HG02642 (cell line): ENCODE results near the gene NINJ1.

Experiments
- ATAC-seq: cut with Tn5 transposase; IDR thresholded peaks from one replicate; pipeline ENCODE4 v1.9.1; 2021; ENCODE audit warnings: mild to moderate bottlenecking; ENCODE audit not compliant: unreplicated experiment, poor library complexity

NINJ1 gene

DNA sequence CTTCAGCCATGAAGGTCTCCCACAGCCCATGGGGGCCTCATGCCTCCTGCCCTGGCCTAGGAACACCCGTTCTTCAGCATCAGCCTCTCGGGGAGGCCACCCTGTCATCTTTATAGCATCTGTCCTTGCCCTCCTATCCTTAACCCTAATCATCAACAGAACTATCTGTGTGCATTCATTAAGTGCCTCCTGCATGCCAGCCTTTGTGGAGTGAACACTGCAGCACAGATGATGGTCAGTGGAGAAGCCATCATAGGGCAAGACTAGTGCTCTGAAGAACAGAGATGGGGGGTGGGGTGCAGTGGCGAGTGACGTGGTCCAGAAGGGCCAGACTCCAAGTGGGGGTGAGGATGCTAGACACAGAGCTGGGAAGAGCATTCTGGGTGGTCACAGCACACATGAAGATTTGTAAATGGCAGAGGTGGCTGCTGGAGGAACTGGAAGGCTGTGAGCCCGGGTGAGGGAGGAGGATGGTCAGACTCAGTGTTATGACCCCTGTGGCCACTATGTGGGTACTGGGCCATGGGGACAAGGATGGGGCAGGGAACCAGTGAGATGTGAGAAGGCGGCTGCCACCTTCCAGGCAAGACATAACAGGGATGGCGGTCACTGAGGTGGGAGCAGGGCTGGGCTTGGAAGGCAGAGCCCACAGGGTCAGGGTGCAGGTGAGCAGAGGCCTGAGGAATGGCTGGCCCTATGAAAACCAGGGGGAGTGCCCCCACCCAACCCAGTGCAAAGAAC, 41.6 kb downstream of the NINJ1 start:
- ATAC-seq = no peak

DNA sequence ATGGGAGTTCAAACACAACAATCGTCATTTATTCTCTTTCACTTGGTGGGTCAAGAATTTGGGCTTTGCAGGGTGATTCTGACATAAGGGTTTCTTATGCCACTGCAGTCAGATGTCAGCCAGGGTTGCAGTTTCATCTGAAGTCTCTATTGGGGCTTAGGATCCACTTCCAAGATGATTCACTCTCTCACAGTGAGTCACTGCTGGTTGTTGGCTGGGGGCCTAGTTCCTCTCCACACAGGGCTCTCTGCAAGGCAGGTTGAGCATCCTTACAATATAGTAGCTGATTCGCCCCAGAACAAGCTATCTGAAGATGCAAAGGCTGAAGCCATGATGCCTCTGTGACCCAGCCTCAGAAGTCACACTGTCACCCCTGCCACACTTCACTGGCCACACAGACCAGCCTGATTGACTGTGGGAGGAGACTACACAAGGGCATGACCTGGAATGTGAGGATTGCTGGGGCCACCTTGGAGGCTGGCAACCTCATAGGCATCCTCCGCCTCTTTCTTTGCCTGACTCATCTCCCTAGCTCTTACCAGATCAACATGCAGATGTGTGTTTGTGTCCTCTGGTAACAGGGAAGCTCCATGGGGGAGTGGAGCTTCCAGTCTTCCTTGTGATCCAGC, 42.5 kb downstream of the NINJ1 start:
- ATAC-seq = no peak

DNA sequence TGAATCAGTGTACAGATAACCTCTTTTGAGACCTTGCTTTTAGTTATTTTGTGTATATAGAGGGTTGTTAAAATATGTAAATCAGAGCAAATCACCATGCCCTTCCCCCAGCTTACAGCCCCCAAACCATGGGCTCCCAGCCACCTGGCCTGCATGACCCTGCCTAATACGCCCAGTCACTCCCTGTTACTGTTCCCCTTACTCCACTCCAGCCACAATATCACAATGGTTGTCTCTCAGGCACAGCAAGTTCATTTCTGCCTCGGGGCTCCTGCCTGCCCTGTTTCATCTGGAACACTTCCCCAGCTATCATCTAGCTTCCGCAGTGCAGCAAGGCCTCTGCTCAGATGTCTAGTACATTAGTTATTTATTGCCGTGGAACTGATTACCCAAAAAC, 43.0 kb downstream of the NINJ1 start:
- ATAC-seq = no peak

DNA sequence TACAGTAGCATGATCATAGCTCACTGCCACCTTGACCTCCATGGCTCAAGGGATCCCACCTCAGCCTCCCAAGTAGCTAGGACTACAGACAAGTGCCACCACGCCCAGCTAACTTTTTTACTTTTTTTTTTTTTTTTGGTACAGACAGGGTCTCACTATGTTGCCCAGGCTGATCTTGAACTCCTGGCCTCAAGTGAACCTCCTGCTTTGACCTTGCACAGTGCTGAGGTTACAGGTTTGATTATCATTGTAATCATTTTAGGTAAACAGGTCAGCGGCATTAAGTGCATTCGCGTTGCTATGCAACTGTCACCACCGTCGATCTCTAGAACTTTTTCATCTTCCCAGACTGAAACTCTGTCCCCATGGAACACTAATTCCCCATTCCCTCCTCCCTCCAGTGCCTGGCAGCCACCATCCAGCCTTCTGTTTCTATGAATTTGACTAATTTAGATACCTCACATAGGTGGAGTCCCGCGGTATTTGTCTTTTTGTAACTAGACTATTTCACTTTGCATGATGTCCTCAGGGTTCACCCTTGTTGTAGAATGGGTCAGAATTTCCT, 43.9 kb downstream of the NINJ1 start:
- no peak for ATAC-seq

DNA sequence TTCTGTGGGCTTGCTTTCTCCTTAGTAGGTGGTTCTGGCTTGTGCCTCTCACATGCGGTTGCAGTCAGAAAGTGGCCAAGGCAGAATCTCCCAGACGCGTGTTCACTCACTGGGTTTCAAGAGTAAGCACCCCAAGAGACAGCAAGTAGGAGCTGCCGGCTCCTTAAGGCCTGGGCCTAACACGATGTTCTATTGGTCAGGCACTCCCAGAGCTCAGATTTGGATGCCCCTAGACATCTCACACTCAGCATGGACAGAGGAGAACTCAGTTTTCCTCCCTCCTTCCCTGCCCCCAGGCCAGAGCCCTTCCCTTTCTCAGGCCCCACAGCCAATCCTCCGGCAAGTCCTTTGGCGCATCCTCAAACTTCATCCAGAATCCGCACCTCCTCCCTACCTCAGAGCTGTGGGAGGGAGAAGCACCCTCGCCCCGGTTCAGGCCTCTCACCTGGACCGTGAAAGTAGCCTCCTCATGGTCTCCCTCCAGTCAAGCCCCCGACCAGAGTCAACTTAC, 44.5 kb downstream of the NINJ1 start:
- no peak for ATAC-seq

DNA sequence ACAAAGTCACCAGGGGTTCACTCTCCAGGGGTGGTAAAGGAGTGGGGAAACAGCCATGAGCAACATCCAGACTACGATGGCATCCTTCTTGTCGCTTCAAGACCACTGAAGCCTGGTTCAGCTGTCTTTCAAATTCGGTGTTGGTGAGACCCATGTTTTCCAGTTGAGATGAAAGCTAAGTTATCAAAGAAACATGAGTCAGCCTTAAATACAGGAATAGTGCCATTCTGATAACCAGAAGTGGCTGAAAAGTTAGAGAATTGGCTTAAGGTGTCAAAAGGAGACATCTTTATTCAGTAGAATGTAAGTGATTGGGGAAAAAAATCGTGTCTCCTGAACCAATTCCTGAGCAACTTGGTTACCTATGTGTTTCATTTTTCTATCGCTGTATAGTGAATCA, 45.0 kb downstream of the NINJ1 start:
- ATAC-seq = no peak

DNA sequence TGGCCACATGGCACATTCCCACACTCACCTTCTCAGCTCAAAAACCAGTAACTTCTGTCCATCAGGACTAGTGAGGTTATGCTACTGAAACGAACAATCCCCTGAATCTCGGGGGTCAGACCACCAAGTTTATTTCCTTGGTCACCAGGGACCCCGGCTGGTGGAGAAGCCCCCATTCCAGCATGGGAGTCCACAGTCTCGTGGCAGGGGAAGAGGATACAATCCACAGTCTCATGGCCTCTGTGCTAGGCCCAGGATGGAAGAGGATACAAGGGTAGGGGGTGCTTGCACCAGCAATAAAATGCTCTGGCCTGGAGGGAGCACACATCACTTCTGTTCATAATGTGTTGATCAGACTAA, 45.4 kb downstream of the NINJ1 start:
- ATAC-seq = no peak

DNA sequence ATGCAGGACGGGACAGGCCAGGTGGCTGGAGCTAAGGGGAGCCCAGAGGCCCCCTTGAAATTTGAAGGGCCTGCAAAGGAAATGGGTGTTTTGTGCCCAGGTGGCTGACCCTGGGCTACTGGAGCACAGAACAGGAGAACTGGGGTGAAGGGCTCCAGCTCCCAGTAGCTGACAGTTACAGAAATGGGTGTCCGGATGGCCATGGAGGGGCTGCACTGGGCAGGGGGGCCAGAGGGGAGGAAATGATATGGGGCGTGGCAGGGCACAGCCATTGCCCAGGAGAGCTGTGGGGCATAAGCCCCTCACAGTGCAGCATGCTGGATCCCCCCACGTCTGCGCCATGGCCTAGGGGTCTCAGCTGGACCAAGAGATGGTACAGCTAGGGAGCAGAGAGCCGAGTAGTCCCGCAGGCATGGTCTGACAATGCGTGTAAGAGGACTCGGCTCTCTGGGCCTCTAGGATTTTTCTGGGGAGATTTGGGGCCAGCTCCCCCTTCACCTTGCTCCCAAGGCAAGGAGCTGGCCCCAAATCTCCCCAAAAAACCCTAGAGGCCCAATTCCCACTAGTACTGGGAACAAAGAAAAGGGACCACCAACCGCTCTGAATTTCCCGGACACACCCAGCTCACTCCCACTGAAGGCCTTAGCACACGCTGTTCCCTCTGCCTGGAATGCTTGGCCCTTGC, 45.9 kb downstream of the NINJ1 start:
- ATAC-seq = no peak

DNA sequence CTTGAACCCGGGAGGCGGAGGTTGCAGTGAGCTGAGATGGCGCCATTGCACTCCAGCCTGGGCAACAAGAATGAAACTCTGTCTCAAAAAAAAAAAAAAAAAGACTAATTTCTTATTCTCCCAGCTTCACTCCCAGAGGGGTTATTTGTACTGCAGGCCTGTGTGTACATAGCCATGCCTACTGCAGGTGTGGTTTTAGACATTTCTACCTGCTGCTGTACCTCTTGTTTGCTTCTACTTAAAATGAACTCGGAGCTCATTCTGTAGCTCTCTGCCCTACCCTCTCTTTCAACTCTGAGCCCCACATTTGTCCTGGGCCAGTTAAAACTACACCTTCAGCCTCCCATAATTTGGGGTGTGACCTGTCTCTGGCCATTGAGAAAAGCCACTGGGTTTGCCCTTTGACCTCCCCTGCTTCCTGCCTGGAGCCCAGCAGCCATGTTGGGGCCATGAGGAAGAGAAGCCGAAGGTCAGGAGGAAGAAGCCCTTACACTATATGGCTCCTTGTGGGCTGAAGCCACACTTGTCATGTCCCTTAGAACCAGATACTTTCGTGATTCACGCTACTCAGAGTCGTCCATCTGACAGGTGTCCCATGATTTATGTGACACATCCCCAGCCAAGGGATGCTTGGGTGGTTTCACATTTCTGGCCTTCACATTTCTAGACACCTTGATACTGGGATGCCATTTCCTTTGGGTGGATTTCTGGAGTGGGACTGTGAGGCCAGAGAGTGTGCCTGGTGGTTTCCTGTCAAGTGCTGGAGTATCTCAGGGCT, 47.4 kb downstream of the NINJ1 start:
- no peak for ATAC-seq

DNA sequence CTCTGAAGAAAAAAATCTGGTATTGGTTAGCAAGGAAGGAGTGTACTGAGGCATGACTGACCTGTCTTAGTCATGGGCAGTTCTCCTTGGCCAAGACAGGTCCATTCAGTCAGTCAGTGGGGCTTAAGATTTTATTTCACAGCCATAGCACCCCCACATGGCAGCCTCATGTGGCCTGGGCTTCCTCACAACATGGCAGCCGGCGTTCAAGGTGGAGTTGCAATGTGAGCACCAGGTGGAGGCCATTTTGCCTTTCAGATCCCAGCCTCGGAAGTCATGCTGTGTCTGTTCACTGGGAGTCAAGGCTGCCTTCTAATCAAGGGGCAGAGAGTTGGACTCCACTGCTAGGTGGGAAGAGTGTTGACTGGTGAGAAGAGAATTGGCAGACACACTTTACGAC, 48.4 kb downstream of the NINJ1 start:
- ATAC-seq = no peak

DNA sequence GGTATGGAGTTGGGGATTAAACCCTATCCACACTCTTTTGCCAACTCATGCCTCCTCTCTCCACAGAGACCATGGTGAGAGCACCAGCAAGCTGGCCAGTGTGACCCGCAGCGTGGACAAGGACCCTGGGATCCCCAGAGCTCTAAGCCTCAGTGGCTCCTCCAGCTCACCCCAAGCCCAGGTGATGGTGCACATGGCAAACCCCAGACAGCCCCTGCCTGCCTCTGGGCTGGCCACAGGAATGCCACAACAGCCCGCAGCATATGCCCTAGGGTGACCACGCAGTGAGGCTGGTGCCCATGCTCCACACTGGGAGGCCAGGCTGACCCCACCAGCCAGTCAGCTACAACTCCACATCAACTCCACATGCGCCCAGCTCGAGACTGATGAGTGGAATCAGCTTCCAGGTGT, 49.6 kb downstream of the NINJ1 start:
- no peak for ATAC-seq

DNA sequence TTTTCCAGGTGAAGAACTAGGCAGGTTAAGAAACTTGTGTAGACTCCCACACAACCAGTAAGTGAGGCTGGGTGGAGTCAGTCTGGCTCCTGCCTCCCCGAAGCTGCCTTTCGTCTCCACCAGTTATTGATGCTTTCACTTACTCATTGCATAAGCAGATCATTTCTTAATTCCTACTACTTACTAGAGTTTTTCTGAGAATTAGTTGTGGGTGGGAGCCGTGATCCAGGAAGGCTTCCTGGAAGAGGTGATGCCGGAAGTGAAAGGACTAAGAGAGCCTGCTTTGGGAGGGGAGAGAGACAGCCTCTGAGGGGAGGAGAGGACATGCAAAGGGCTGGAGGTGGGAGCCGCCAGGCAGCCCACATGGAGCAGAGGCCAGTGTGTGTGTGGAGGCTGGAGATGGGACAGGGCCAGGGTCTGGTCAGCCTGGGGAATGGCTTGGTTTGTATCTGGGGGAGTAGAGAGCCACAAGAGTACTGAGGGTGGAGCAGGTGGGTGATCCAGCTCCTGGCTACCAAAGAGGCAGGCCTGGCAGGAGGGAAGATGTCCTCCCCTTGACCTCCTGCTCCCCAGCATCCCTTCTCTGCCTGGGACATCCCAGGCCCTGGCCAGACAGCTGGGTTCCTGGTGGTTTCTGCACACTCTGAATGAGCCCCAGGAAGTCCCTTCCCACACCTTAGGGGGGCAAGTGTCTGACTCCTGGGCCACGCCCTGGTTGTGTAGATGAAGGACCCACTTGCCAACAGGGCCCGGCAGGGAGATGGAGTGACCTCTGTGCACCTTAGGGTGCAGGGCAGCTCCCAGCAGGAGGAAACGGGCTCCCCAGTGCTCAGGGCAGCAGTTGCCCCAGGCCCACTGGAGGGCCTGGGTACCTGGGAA, 50.2 kb downstream of the NINJ1 start:
- no peak for ATAC-seq

DNA sequence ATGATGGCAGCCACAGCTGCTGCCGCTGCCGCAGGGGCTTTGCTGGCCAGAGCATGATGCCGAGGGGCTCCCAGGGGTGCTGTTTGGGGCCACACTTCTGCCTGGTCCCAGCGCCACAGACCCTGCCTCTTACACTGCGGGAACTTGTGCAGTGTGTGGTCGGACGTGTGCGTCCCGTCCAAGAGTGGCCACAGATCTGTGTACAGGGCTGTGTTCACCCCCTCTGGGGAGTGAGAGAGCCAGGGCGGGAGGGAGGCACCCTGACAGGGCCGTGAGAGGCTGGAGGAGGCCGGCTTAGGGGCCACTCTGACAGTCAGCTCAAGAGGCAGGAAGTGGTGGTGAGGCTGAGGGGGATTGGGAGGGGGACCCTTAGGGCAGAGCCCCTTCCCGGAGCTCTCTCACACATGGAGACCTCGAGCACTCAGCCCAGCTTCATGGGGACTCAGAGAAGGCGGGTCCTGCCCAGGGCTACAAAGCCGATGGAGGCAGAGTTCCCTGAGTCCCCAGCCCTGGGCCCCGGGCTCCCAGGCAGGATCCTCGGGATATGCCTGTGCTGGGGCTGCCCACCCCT, 51.1 kb downstream of the NINJ1 start:
- ATAC-seq = no peak

DNA sequence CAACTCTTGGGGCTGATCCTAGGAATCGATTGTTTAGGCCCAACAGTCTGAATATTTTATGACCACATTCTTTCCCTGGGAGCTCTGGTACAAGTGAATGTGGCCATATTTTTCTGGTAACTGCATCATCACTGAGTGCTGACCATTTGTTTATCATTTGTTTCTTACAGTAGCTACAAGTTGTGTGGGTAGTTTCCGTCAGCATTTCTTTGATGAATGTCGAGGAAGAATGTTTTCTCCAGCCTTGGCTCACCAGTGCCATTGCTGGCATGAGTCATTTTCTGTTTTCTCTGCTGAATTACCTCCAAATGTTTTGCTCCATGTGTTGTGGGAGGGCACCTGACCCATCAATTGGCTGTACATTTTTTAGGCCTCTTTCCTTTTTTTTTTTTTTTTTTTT, 52.1 kb downstream of the NINJ1 start:
- no peak for ATAC-seq

DNA sequence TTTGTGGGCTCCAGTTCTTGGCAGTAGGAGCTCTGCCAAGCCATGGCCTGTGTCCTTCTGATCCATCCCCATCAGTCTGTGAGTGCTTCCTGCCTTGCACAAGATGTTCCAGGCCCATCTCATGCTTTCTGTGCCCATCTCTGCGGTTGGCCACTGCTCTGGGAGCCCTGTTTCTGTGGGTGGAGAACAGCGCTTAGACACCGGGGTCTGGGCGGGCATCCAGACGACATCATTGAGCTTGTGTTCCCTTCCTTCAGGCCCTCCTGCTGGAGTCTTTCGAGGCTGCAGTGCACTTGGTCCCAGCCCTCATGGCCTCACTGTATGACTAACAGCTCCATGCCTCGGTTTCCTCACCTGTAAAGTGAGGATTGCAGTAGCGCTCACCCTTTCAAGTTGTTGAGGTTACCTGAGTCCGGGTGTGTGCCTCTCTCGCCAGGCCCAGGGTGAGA, 52.9 kb downstream of the NINJ1 start:
- no peak for ATAC-seq

DNA sequence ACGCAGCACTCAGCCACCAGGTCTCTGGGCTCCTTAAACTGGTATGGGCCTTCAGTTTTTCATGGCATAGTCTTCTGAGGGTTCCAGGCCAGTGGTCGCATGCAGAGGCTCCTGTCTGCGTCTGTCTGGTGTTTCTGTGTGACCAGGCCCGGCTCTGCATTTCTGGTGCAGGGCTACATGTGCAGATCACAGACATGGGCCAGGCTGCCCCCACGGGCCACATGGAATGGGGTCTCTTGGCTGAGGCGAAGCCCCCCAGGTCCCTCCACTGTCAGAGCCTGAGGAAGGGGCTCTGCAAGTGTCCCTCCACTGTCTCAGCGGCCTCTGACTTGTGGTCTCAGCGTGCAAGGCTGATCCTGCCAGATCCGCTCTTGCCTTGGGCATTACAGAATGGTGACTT, 53.6 kb downstream of the NINJ1 start:
- ATAC-seq = no peak

DNA sequence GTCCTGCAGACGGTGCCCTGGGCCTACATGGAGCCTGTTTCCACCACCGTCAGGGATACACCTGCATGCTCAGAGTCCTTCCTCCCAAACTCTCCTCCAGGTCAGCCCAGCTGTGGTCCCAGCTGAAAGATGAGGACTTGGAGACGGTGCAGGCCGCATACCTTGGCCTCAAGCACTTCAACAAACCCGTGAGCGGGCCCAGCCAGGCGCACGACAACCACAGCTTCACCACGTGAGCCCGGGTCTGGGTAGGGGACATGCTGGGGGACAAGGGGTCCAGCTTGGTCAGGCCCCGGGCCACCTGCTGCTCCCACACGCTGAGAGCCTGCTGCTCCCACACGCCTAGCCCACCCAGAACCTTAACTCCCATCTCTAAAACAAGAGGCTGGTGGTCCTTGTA, 54.7 kb downstream of the NINJ1 start:
- no peak for ATAC-seq

DNA sequence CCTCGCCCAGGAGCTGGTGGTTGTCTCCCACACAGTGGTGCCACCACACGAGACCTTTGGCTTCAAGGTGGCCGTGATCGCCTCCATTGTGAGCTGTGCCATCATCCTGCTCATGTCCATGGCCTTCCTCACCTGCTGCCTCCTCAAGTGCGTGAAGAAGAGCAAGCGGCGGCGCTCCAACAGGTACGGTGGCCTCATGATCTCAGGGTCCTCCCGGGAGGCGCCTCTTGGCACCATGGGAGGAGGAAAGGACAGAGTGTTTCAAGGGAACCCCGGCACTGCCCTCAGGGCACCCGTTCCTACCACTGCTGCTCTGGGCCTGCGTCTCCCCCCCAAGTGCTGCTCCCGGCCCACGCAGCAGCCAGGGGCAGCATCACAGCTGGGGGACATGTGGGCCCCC, 56.2 kb downstream of the NINJ1 start:
- no peak for ATAC-seq

DNA sequence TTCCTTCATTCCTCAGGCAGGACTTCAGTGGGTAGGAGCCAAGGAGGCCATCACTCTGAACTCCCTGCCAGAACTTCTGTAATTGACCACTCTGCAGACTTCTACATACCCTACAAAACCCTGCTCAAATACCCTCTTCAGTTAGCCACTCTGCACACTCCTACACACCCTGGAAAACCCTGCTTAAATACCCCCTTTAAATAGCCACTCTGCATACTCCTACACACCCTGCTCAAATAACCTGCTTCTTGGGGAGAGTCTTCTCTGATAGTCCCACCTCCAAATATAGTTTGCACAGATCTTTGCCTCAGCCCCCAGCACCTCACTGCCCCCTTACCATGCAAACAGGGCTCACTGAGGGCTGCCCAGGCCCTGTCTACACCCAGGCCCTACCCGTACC, 56.7 kb downstream of the NINJ1 start:
- no peak for ATAC-seq
